H9 (cell line): ENCODE measurements around the gene EFNB1. TPM values are rescaled to one million over a fixed set of nuclear protein-coding genes. Genes with fewer than 3 reads are reported as not detected.

Experiments
- DNase-seq: peaks from one replicate; pipeline ENCODE4 v3.0.0-alpha.2; 2017
- H2AFZ ChIP-seq: one replicate; pipeline ENCODE4 v1.6.1; 2013; ENCODE audit warnings: mild to moderate bottlenecking, low read length, control low read depth, moderate library complexity
- H2AK5ac ChIP-seq: 2 replicates; pipeline ENCODE4 v1.6.1; 2013; ENCODE audit warnings: low read length, control low read depth, mixed read lengths; ENCODE audit not compliant: insufficient read length
- H2BK120ac ChIP-seq: one replicate; pipeline ENCODE4 v1.6.1; 2013; ENCODE audit warnings: low read depth, mild to moderate bottlenecking, low read length, control low read depth, inconsistent platforms; ENCODE audit not compliant: poor library complexity, severe bottlenecking
- H2BK12ac ChIP-seq: 2 replicates; pipeline ENCODE4 v1.6.1; 2013; ENCODE audit warnings: low read length, control low read depth, mixed read lengths, low read depth; ENCODE audit not compliant: insufficient read length
- H2BK15ac ChIP-seq: 2 replicates; pipeline ENCODE4 v1.6.1; 2013; ENCODE audit warnings: low read depth, low read length, control low read depth
- H2BK20ac ChIP-seq: one replicate; pipeline ENCODE4 v1.6.1; 2013; ENCODE audit warnings: low read depth, mild to moderate bottlenecking, low read length, control low read depth, inconsistent platforms; ENCODE audit not compliant: poor library complexity, severe bottlenecking
- H2BK5ac ChIP-seq: 2 replicates; pipeline ENCODE4 v1.6.1; 2013; ENCODE audit warnings: low read length, control low read depth, mixed read lengths; ENCODE audit not compliant: insufficient read length
- H3K14ac ChIP-seq: 2 replicates; pipeline ENCODE4 v1.6.1; 2013; ENCODE audit warnings: low read length, control low read depth; ENCODE audit not compliant: insufficient read depth
- H3K18ac ChIP-seq: 2 replicates; pipeline ENCODE4 v1.6.1; 2013; ENCODE audit warnings: low read depth, mild to moderate bottlenecking, mixed read lengths, low read length, control low read depth; ENCODE audit not compliant: insufficient read length
- H3K23ac ChIP-seq: 2 replicates; pipeline ENCODE4 v1.6.1; 2013; ENCODE audit warnings: low read length, control low read depth, mixed read lengths, low read depth; ENCODE audit not compliant: insufficient read length
- H3K23me2 ChIP-seq: 2 replicates; pipeline ENCODE4 v1.6.1; 2013; ENCODE audit warnings: low read depth, mild to moderate bottlenecking, mixed read lengths, low read length, control low read depth; ENCODE audit not compliant: insufficient read length, poor library complexity, severe bottlenecking
- H3K27ac ChIP-seq: 2 replicates; pipeline ENCODE4 v1.5.1; 2013; ENCODE audit warnings: low read length, control low read depth, mixed read lengths, low read depth; ENCODE audit not compliant: insufficient read length
- H3K27me3 ChIP-seq: 2 replicates; pipeline ENCODE4 v1.6.1; 2013; ENCODE audit warnings: low read length, control low read depth, inconsistent platforms; ENCODE audit not compliant: insufficient read depth
- H3K4ac ChIP-seq: 2 replicates; pipeline ENCODE4 v1.6.1; 2013; ENCODE audit warnings: low read depth, mild to moderate bottlenecking, control low read depth, inconsistent platforms, low read length, moderate library complexity
- H3K4me1 ChIP-seq: 2 replicates; pipeline ENCODE4 v1.6.1; 2013; ENCODE audit warnings: low read length, control low read depth, inconsistent platforms; ENCODE audit not compliant: insufficient read depth
- H3K4me2 ChIP-seq: 2 replicates; pipeline ENCODE4 v1.6.1; 2013; ENCODE audit warnings: low read length, control low read depth, mixed read lengths; ENCODE audit not compliant: insufficient read length, insufficient read depth
- H3K56ac ChIP-seq: 2 replicates; pipeline ENCODE4 v1.6.1; 2013; ENCODE audit warnings: low read depth, mild to moderate bottlenecking, mixed read lengths, low read length, control low read depth; ENCODE audit not compliant: insufficient read length
- H3K79me1 ChIP-seq: 2 replicates; pipeline ENCODE4 v1.6.1; 2013; ENCODE audit warnings: low read depth, mild to moderate bottlenecking, moderate library complexity, low read length, control low read depth, inconsistent platforms; ENCODE audit not compliant: insufficient read depth, poor library complexity, severe bottlenecking
- H3K79me2 ChIP-seq: 2 replicates; pipeline ENCODE4 v1.6.1; 2013; ENCODE audit warnings: low read length, control low read depth, inconsistent platforms; ENCODE audit not compliant: insufficient read depth
- H3K9ac ChIP-seq: 2 replicates; pipeline ENCODE4 v1.6.1; 2013; ENCODE audit warnings: low read length, control low read depth, mixed read lengths; ENCODE audit not compliant: insufficient read length; ENCODE audit errors: extremely low read depth
- H3K9me3 ChIP-seq: one replicate; pipeline ENCODE4 v1.6.1; 2013; ENCODE audit warnings: low read depth, low read length, inconsistent platforms; ENCODE audit not compliant: control insufficient read depth
- H3T11ph ChIP-seq: one replicate; pipeline ENCODE4 v1.6.1; 2013; ENCODE audit warnings: mild to moderate bottlenecking, low read length, control low read depth, inconsistent platforms
- H4K20me1 ChIP-seq: one replicate; pipeline ENCODE4 v1.6.1; 2013; ENCODE audit not compliant: control insufficient read depth, insufficient read length, insufficient read depth
- H4K5ac ChIP-seq: 2 replicates; pipeline ENCODE4 v1.6.1; 2013; ENCODE audit warnings: low read depth, mild to moderate bottlenecking, mixed read lengths, low read length, control low read depth; ENCODE audit not compliant: insufficient read length
- H4K8ac ChIP-seq: replicated peaks from 2 replicates; pipeline ENCODE4 v1.6.1; 2013; ENCODE audit warnings: low read length, control low read depth, mixed read lengths, low read depth; ENCODE audit not compliant: insufficient read length
- H4K91ac ChIP-seq: 2 replicates; pipeline ENCODE4 v1.6.1; 2013; ENCODE audit warnings: low read depth, mild to moderate bottlenecking, moderate library complexity, mixed read lengths, low read length, control low read depth; ENCODE audit not compliant: insufficient read length
- H3K27ac Mint-ChIP-seq, 3 experiments: 2 replicates in 2 of 3; 3 replicates in 1 of 3; pipeline ENCODE4 v1.8.0; 2020 to 2021; ENCODE audit warnings: mixed read lengths in 3 of 3, mild to moderate bottlenecking in 1 of 3, moderate library complexity in 1 of 3
- H3K27me3 Mint-ChIP-seq: 2 replicates; pipeline ENCODE4 v1.8.0; 2021; ENCODE audit warnings: low read depth, mild to moderate bottlenecking, moderate library complexity, mixed read lengths
- H3K36me3 Mint-ChIP-seq, 3 experiments: 2 replicates in 2 of 3; 3 replicates in 1 of 3; pipeline ENCODE4 v1.8.0; 2020 to 2021; ENCODE audit warnings: low read depth in 3 of 3, mixed read lengths in 3 of 3; ENCODE audit not compliant: insufficient read depth in 1 of 3
- H3K4me1 Mint-ChIP-seq, 2 experiments: 2 replicates each; pipeline ENCODE4 v1.8.0; 2020; ENCODE audit warnings: mixed read lengths in 2 of 2
- H3K4me3 Mint-ChIP-seq, 2 experiments: 2 replicates in 1 of 2; 3 replicates in 1 of 2; pipeline ENCODE4 v1.8.0; 2020 to 2021; ENCODE audit warnings: mild to moderate bottlenecking in 2 of 2, mixed read lengths in 2 of 2, moderate library complexity in 1 of 2
- H3K9me3 Mint-ChIP-seq, 2 experiments: 2 replicates in 1 of 2; 3 replicates in 1 of 2; pipeline ENCODE4 v1.8.0; 2020; ENCODE audit warnings: mild to moderate bottlenecking in 2 of 2, mixed read lengths in 2 of 2, moderate library complexity in 1 of 2
- WGBS: extraction: QIAGEN DNeasy Blood & Tissue Kit; methylation state at CpG from one replicate; pipeline ENCODE4 v1.1.7; 2013; ENCODE audit warnings: missing lambda C conversion rate, low lambda C conversion rate, mixed read lengths; ENCODE audit not compliant: insufficient read length; ENCODE audit errors: extremely low coverage; 5-methylcytosine and 5-hydroxymethylcytosine counted together
- total RNA-seq: library from RNA; stranded (reverse); gene quantifications from 2 replicates; pipeline ENCODE4 v1.2.1, GENCODE V29; 2021
- TF ChIP-seq, protein P1 (sequence below): fragments of 200-600 bp; sonication (generic); conservative IDR thresholded peaks from 3 replicates; pipeline ENCODE4 v1.8.0; 2021; ENCODE audit warnings: antibody characterized with exemption, mild to moderate bottlenecking

Gene EFNB1
- total RNA-seq, 1 experiment from 2014 or later: 3.1 TPM

DNA sequence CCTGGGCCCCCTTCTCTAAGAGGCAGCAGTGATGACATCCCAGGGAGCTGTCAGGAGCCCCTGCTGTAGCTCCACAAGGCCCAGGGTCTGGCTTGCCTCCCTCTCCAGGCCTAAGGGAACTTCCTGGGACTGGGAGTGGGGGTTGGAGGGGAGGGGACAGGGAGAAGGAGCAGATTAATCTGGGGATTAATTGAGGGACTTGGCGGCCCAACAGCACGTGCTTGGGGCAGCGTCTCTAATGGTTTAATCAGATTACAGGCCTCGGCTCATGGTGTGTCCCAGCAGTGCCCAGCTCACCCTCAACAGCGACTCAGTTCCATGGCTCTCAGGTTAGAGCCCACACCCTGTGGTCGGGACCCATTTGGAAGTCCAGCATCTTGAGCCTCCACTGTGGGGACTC is 47.9 kb downstream of the EFNB1 start:
- no peaks in the 10 kb centered on the region for H4K20me1 ChIP-seq
- Mint-ChIP-seq H3K27ac (no peak overlapping the region), H3K27me3 (peaks cover 16% of the 10 kb centered on the region), H3K9me3 (peaks cover 75 to 76% of the 10 kb centered on the region in 2 experiments), H3K4me1 (peaks cover 25 to 35% of the 10 kb centered on the region in 2 experiments), H3K4me3 (no peak overlapping the region), H3K36me3 (peaks cover 0 to 2% (median 0%) of the 10 kb centered on the region in 3 experiments; a peak in 2 of 7 replicates)
- H3K23ac ChIP-seq: no peak overlapping the region
- no peaks in the 10 kb centered on the region for H3K79me2 ChIP-seq
- peaks cover 5% of the 10 kb centered on the region; the same call in 1 of the 2 replicates for H3K4me1 ChIP-seq
- WGBS: no CpG with 5 or more reads among the region's 6 CpGs
- H3K23me2 ChIP-seq: no peaks in the 10 kb centered on the region
- H3K27me3 ChIP-seq: no peaks in the 10 kb centered on the region
- H3K18ac ChIP-seq: no peak overlapping the region
- H2BK120ac ChIP-seq: no peak overlapping the region
- TF ChIP-seq, protein P1, sequence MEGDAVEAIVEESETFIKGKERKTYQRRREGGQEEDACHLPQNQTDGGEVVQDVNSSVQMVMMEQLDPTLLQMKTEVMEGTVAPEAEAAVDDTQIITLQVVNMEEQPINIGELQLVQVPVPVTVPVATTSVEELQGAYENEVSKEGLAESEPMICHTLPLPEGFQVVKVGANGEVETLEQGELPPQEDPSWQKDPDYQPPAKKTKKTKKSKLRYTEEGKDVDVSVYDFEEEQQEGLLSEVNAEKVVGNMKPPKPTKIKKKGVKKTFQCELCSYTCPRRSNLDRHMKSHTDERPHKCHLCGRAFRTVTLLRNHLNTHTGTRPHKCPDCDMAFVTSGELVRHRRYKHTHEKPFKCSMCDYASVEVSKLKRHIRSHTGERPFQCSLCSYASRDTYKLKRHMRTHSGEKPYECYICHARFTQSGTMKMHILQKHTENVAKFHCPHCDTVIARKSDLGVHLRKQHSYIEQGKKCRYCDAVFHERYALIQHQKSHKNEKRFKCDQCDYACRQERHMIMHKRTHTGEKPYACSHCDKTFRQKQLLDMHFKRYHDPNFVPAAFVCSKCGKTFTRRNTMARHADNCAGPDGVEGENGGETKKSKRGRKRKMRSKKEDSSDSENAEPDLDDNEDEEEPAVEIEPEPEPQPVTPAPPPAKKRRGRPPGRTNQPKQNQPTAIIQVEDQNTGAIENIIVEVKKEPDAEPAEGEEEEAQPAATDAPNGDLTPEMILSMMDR: no peak
- no peak overlapping the region for H2BK20ac ChIP-seq
- H3K79me1 ChIP-seq: no peaks in the 10 kb centered on the region
- DNase-seq: no peak
- H3K4me2 ChIP-seq: no peak overlapping the region
- no peak overlapping the region for H2BK15ac ChIP-seq
- H3K27ac ChIP-seq: no peak overlapping the region
- no peak overlapping the region for H3T11ph ChIP-seq
- H3K4ac ChIP-seq: no peak overlapping the region
- no peak overlapping the region for H3K9ac ChIP-seq
- no peak overlapping the region for H4K8ac ChIP-seq
- no peak overlapping the region for H4K5ac ChIP-seq
- no peaks in the 10 kb centered on the region for H3K9me3 ChIP-seq
- no peak overlapping the region for H2BK5ac ChIP-seq
- H2AFZ ChIP-seq: no peak overlapping the region
- H3K14ac ChIP-seq: no peak overlapping the region
- H4K91ac ChIP-seq: no peak overlapping the region
- no peak overlapping the region for H3K56ac ChIP-seq
- no peak overlapping the region for H2AK5ac ChIP-seq
- H2BK12ac ChIP-seq: no peak overlapping the region
